HCT116 (cell line): Measurements from ENCODE around the gene SLAMF8. TPM values are rescaled to one million over a fixed set of nuclear protein-coding genes. Genes with fewer than 3 reads are reported as not detected.

Source experiments
- ATAC-seq: fragments of 200-7000 bp; cut with Tn5 transposase; 2 replicates; pipeline ENCODE4 v1.9.1; 2020; ENCODE audit warnings: mild to moderate bottlenecking, moderate library complexity
- BruUV-seq: library from RNA; stranded (reverse); fragments of 400-500 nt; replicated peaks from 2 replicates; lab custom pipeline; 2021; lab: Mats Ljungman, UMichigan
- CTCF ChIA-PET: fragments of 300-600 bp; sonication (Branson Sonifier 250); formaldehyde crosslinking; loops from one replicate; lab custom pipeline; 2021; ENCODE audit warnings: antibody characterized with exemption; lab: Charles Lee
- POLR2A ChIA-PET: fragments of 300-600, 350-600 bp; sonication (Branson Sonifier 250); formaldehyde crosslinking; loops from one replicate; lab custom pipeline; 2021; ENCODE audit warnings: antibody characterized with exemption; lab: Charles Lee
- RAD21 ChIA-PET, 2 experiments: fragments of 300-600 bp; sonication (Branson Sonifier 250); formaldehyde crosslinking; loops; one replicate each; lab custom pipeline; 2023; ENCODE audit warnings: low total read pairs in 2 of 2; ENCODE audit not compliant: uncharacterized antibody in 2 of 2, unreplicated experiment in 2 of 2, low non-redundant PET in 1 of 2; lab: Charles Lee
- DNase-seq: peaks from one replicate; pipeline ENCODE4 v3.0.0-alpha.2; 2010; ENCODE audit warnings: low read depth, low spot score
- H2AFZ ChIP-seq: fragments of 200-600 bp; shearing (Covaris generic), sonication (generic); 2 replicates; pipeline ENCODE4 v1.6.1; 2017; ENCODE audit warnings: low read depth, mixed run types, mixed read lengths, antibody characterized with exemption, low read length; ENCODE audit not compliant: poor library complexity, severe bottlenecking
- H3K27ac ChIP-seq: 2 replicates; pipeline ENCODE4 v1.5.1; 2012; ENCODE audit warnings: low read depth, low read length
- H3K27me3 ChIP-seq: fragments of 200-600 bp; sonication (generic); 2 replicates; pipeline ENCODE4 v1.6.1; 2016; ENCODE audit warnings: mixed run types, low read length, mixed read lengths; ENCODE audit not compliant: insufficient read depth
- H3K36me3 ChIP-seq, 2 experiments: fragments of 200-500 bp in 1 of 2; fragments of 200-600 bp in 1 of 2; sonication (Bioruptor generic) in 1 of 2; sonication (generic) in 1 of 2; 2 replicates each; pipeline versions ENCODE4 v1.5.1 to v1.6.1; 2014 to 2016; ENCODE audit warnings: low read length in 2 of 2, inconsistent platforms in 1 of 2, mixed read lengths in 1 of 2, mixed run types in 1 of 2; ENCODE audit not compliant: insufficient read depth in 2 of 2, control insufficient read depth in 1 of 2
- H3K4me1 ChIP-seq, 2 experiments: fragments of 200-600 bp in 1 of 2; sonication (generic) in 1 of 2; 2 replicates each; pipeline versions ENCODE4 v1.5.1 to v1.6.1; 2012 to 2017; ENCODE audit warnings: low read length in 2 of 2, inconsistent platforms in 1 of 2, mild to moderate bottlenecking in 1 of 2, mixed read lengths in 1 of 2, mixed run types in 1 of 2, moderate library complexity in 1 of 2; ENCODE audit not compliant: insufficient read depth in 2 of 2, control insufficient read depth in 1 of 2
- H3K4me2 ChIP-seq: fragments of 200-600 bp; sonication (generic); 2 replicates; pipeline ENCODE4 v1.6.1; 2017; ENCODE audit warnings: mixed run types, low read length, mixed read lengths
- H3K4me3 ChIP-seq, 2 experiments: fragments of 200-600 bp in 1 of 2; sonication (generic) in 1 of 2; replicated peaks in 1 of 2; 2 replicates each; pipeline ENCODE4 v1.5.1; 2011 to 2016; ENCODE audit warnings: low read length in 2 of 2, control low read depth in 1 of 2, low read depth in 1 of 2, mild to moderate bottlenecking in 1 of 2, mixed read lengths in 1 of 2, mixed run types in 1 of 2
- H3K79me2 ChIP-seq: fragments of 200-600 bp; sonication (generic); 2 replicates; pipeline ENCODE4 v1.6.1; 2017; ENCODE audit warnings: mild to moderate bottlenecking, mixed run types, low read length, moderate library complexity, mixed read lengths; ENCODE audit not compliant: insufficient read depth
- H3K9ac ChIP-seq: fragments of 200-600 bp; sonication (generic); 2 replicates; pipeline ENCODE4 v1.6.1; 2016; ENCODE audit warnings: low read length, mixed read lengths
- H3K9me2 ChIP-seq: fragments of 200-600 bp; sonication (generic), shearing (Covaris generic); 2 replicates; pipeline ENCODE4 v1.6.1; 2017; ENCODE audit warnings: mixed run types, mild to moderate bottlenecking, moderate library complexity; ENCODE audit not compliant: insufficient read depth
- H3K9me3 ChIP-seq, 2 experiments: fragments of 200-500 bp in 1 of 2; fragments of 200-600 bp in 1 of 2; sonication (Bioruptor generic) in 1 of 2; sonication (generic) in 1 of 2; 2 replicates each; pipeline ENCODE4 v1.6.1; 2014 to 2017; ENCODE audit warnings: low read length in 2 of 2, mixed read lengths in 2 of 2, inconsistent platforms in 1 of 2, low read depth in 1 of 2, mild to moderate bottlenecking in 1 of 2, mixed run types in 1 of 2, moderate library complexity in 1 of 2; ENCODE audit not compliant: control insufficient read depth in 1 of 2, insufficient read depth in 1 of 2
- H4K20me1 ChIP-seq: fragments of 200-600 bp; sonication (generic), shearing (Covaris generic); 2 replicates; pipeline ENCODE4 v1.6.1; 2017; ENCODE audit warnings: mixed run types, mild to moderate bottlenecking, moderate library complexity; ENCODE audit not compliant: insufficient read depth
- CBX3 ChIP-seq: IDR thresholded peaks from 2 replicates; pipeline ENCODE4 v1.6.1; 2012; ENCODE audit warnings: low read depth
- CEBPB ChIP-seq: IDR thresholded peaks from 2 replicates; pipeline ENCODE4 v1.6.1; 2012; ENCODE audit warnings: low read depth
- CTCF ChIP-seq, 3 experiments: fragments of 200-600 bp in 1 of 3; sonication (generic) in 1 of 3; IDR thresholded peaks in 2 of 3; conservative IDR thresholded peaks in 1 of 3; 2 replicates each; pipeline ENCODE4 v1.5.1; 2012 to 2017; ENCODE audit warnings: low read depth in 2 of 3, low read length in 2 of 3, antibody characterized with exemption in 1 of 3, borderline replicate concordance in 1 of 3, control low read depth in 1 of 3, mild to moderate bottlenecking in 1 of 3, mixed read lengths in 1 of 3, mixed run types in 1 of 3, moderate library complexity in 1 of 3; ENCODE audit not compliant: insufficient read depth in 1 of 3
- EGR1 ChIP-seq: IDR thresholded peaks from 2 replicates; pipeline ENCODE4 v1.6.1; 2012; ENCODE audit warnings: low read depth
- ELF1 ChIP-seq: IDR thresholded peaks from 2 replicates; pipeline ENCODE4 v1.6.1; 2012; ENCODE audit warnings: low read depth, borderline replicate concordance
- EZH2 ChIP-seq: fragments of 200-600 bp; sonication (generic); IDR thresholded peaks from 2 replicates; pipeline ENCODE4 v1.6.1; 2017; ENCODE audit warnings: antibody characterized with exemption, mixed run types
- EZH2phosphoT487 ChIP-seq: fragments of 200-600 bp; IDR thresholded peaks from 2 replicates; pipeline ENCODE4 v1.6.1; 2018; ENCODE audit warnings: antibody characterized with exemption, borderline replicate concordance
- FOSL1 ChIP-seq: IDR thresholded peaks from 2 replicates; pipeline ENCODE4 v1.6.1; 2012; ENCODE audit warnings: low read depth
- MAX ChIP-seq: IDR thresholded peaks from 2 replicates; pipeline ENCODE4 v1.6.1; 2012
- POLR2AphosphoS5 ChIP-seq: IDR thresholded peaks from 2 replicates; pipeline ENCODE4 v1.6.1; 2011; ENCODE audit warnings: mild to moderate bottlenecking, low read depth, low read length, moderate library complexity
- REST ChIP-seq: IDR thresholded peaks from 2 replicates; pipeline ENCODE4 v1.6.1; 2012; ENCODE audit warnings: low read depth
- SIN3A ChIP-seq: IDR thresholded peaks from 2 replicates; pipeline ENCODE4 v1.6.1; 2012; ENCODE audit warnings: low read depth
- SP1 ChIP-seq: IDR thresholded peaks from 2 replicates; pipeline ENCODE4 v1.6.1; 2012; ENCODE audit warnings: low read depth
- TCF7L2 ChIP-seq: IDR thresholded peaks from 2 replicates; pipeline ENCODE4 v1.7.0; 2011; ENCODE audit warnings: borderline replicate concordance, inconsistent platforms; ENCODE audit not compliant: insufficient read depth, insufficient read length; ENCODE audit errors: extremely low read depth
- YY1 ChIP-seq: IDR thresholded peaks from 2 replicates; pipeline ENCODE4 v1.6.1; 2011; ENCODE audit warnings: low read length, low read depth, moderate library complexity, mild to moderate bottlenecking; ENCODE audit not compliant: insufficient replicate concordance; ENCODE audit errors: extremely low read depth
- intact Hi-C: fragments of 100-400 bp; cut with micrococcal nuclease; formaldehyde crosslinking; loops from 2 replicates; pipeline ENCODE4 v1.10.0; 2022
- total RNA-seq: library from RNA; stranded (reverse); gene quantifications from one replicate; pipeline ENCODE4 v1.2.1, GENCODE V29; 2021; ENCODE audit not compliant: unreplicated experiment

Gene SLAMF8
- total RNA-seq, 1 experiment from 2014 or later, result not detected

- intact Hi-C loops, result no loop called here
- no peak overlapping the region for H2AFZ ChIP-seq
- H3K9me3 ChIP-seq, result no peaks in the 10 kb centered on the region
- POLR2A ChIA-PET, result no interaction called here
- no peaks in the 10 kb centered on the region for H4K20me1 ChIP-seq
- H3K79me2 ChIP-seq, result no peaks in the 10 kb centered on the region
- CTCF ChIA-PET, result no interaction called here
- DNase-seq, result no peak
- peaks cover 21 to 32% of the 10 kb centered on the region in 2 experiments for H3K4me1 ChIP-seq
- BruUV-seq, result no TSS peak
- no peak overlapping the region for H3K4me3 ChIP-seq
- H3K27me3 ChIP-seq, result no peaks in the 10 kb centered on the region
- no peak overlapping the region for H3K4me2 ChIP-seq
- no peak for ATAC-seq
- no peaks in the 10 kb centered on the region for H3K9me2 ChIP-seq
- no peaks in the 10 kb centered on the region for H3K36me3 ChIP-seq
- H3K9ac ChIP-seq, result no peak overlapping the region
- RAD21 ChIA-PET, result no interaction called here
- H3K27ac ChIP-seq, result no peak overlapping the region
- no peak for TF ChIP-seq SP1
- TF ChIP-seq CTCF (IDR thresholded peaks at IDR 0.05 in 2 of 3, conservative IDR thresholded peaks at IDR 0.05 in 1 of 3; ENCODE audit: borderline replicate concordance in 1 of 3, insufficient read depth in 1 of 3, low read depth in 2 of 3, low read length in 2 of 3), result no peak
- TF ChIP-seq TCF7L2, result no peak
- no peak for TF ChIP-seq ELF1
- no peak for TF ChIP-seq SIN3A
- no peak for TF ChIP-seq EGR1
- TF ChIP-seq MAX, result no peak
- no peak for TF ChIP-seq CEBPB
- TF ChIP-seq EZH2phosphoT487, result no peak
- TF ChIP-seq REST, result no peak
- TF ChIP-seq POLR2AphosphoS5, result no peak
- no peak for TF ChIP-seq CBX3
- no peak for TF ChIP-seq EZH2
- TF ChIP-seq YY1, result no peak
- TF ChIP-seq FOSL1, result no peak
Measured at GRCh38 chr1:159857889-159858288, 31.2 kb downstream of the SLAMF8 start.
